Embryonic facial prominence (tissue), 1 donor: ENCODE measurements around the gene HRH3.

Experiments
- DNase-seq: peaks from one replicate; pipeline ENCODE4 v3.0.0-alpha.2; 2016; ENCODE audit errors: extremely low spot score

Gene HRH3

DNA sequence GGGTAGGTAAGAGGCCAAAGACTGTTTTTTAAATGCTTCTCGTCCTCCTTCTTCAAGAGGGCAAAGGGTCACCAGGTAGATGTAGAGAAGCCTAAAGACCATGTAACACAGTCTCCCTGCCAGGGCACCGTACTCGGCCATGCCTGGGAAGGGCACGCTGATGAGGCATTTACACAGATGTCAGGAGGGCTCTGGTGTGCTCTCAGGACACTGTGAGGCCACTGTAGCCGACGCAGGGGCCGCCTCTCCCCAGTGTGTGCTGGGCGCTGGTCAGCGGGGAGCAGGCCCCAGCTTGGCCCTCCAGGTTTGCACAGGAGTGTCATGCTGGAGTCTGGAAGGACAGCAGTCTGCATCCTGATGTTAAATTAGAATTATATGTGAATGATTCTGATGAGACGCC, 44.4 kb downstream of the HRH3 start:
- no peak for DNase-seq

DNA sequence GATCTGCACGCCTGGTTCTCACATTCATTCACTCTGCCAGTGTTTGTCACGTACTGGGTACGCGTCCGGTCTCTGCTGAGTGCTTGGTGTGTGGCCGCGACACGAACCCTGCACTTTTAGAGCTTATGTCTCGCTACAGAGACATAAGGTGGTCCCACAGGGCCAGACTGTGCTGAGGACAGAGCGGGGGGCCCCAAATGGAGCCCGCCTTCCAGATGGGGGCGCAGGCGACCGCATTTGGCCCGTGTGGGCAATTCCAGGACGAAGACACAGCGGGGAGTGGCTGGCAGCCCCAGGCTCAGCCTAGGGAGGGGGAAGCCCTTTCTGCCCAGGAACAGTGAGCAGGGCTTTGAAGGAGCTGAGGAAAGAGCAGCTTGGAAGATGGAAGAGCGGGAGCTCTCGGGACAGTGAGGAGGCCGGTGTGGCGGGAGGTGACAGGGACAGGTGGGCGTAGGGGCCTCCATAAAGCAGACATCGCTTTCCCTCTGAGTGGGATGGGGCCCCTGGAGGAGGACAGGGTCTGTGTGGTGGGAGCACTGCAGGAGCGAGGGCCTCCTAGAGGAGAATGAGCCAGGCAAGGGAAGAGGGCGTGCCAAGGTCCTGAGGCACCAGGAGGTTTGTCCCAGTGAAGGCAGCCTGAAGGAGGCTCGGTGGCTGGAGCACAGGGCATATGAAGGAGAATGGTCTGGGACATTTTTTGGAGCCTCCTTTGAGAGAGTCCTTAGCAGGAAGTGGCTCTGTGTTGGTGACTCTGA, 45.0 kb downstream of the HRH3 start:
- DNase-seq, result no peak

GRCh38 chr20:62174021-62174804, 45.9 kb downstream of the HRH3 start:
- DNase-seq, result no peak

- no peak for DNase-seq
Measured at GRCh38 chr20:62172666-62173065, 47.4 kb downstream of the HRH3 start.

DNA sequence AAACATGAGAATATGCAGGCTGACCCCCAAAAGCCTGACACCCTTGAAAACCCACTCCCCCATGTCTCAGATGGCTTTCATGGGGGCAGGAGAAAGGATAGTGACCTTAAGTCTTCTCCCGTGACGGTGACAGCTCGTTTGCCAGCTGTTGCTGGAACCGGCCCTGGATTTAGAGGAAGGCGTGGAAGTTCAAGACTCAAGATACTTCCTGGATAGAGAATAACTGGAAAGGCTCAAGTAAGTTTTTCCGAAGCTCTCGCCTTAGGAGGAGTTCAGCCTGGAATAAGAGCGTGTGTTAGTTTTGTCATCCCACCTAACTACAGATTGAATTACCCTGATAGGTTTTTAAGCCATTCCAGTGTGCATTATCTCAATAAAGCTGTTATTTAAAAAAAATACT, 48.8 kb downstream of the HRH3 start:
- DNase-seq, result no peak

DNA sequence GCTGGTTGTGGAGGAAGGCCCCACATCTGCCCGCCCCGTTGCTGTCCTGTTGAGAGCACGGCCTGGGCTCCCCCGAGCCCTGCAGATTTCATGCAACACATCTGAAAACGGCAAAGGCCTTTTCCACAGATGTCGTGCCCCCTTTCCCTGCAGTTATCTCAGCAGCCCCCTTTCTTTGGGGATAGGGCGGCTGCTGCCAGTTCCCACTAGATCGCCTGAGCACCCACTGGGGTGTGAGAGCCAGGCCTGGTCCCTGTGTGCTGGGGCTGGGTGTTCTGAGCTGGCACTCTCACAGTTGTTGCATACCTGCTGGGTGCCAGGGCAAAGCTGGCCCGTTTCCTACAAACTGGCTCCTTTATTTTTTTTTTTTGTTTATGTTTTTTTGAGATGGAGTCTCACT, 49.5 kb downstream of the HRH3 start:
- no peak for DNase-seq

- DNase-seq, result no peak
Measured at GRCh38 chr20:62168890-62169435, 51.1 kb downstream of the HRH3 start.

DNA sequence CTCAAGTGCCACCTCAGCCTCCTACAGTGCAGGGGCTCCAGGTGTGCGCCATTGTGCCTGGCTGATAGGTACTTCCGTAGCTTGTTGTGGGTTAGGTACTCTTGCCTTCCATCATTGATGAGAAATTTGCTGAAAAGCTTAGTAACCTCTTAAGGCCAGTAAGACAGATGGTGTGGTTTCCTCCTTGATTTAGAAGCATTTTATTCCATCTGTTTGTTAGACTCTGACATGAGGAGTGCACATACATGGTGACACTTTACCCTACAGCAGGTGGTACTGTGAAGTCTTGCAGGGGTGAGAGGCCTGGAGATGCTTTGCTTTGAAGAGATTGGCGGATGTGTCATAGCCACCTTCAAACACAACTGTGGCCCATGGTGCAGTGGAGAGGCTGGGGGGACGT, 52.0 kb downstream of the HRH3 start:
- DNase-seq, result no peak

GRCh38 chr20:62167474-62167873, 52.6 kb downstream of the HRH3 start:
- no peak for DNase-seq

- DNase-seq, result no peak
Measured at GRCh38 chr20:62165762-62166399, 54.2 kb downstream of the HRH3 start.
